IPS-11a (cell line): ENCODE results near the gene PLB1.

Experiments
- H3K4me3 ChIP-seq: one replicate; pipeline ENCODE4 v1.5.1; 2013; ENCODE audit warnings: low read depth, low read length, control low read depth

The PLB1 gene

GRCh38 chr2:28604284-28604843 is 108.5 kb downstream of the PLB1 start:
- no peak overlapping the region for H3K4me3 ChIP-seq

- H3K4me3 ChIP-seq = no peak overlapping the region
Observed at GRCh38 chr2:28606986-28607441, 111.2 kb downstream of the PLB1 start.

- no peak overlapping the region for H3K4me3 ChIP-seq
Observed at GRCh38 chr2:28607730-28608499, 112.1 kb downstream of the PLB1 start.

GRCh38 chr2:28608500-28609424 is 112.9 kb downstream of the PLB1 start:
- H3K4me3 ChIP-seq = no peak overlapping the region

GRCh38 chr2:28610583-28611201 is 114.8 kb downstream of the PLB1 start:
- no peak overlapping the region for H3K4me3 ChIP-seq

GRCh38 chr2:28612131-28612812 is 116.4 kb downstream of the PLB1 start:
- no peak overlapping the region for H3K4me3 ChIP-seq

GRCh38 chr2:28613186-28613585 is 117.3 kb downstream of the PLB1 start:
- no peak overlapping the region for H3K4me3 ChIP-seq

- no peak overlapping the region for H3K4me3 ChIP-seq
Observed at GRCh38 chr2:28613633-28614501, 118.0 kb downstream of the PLB1 start.

GRCh38 chr2:28615706-28616105 is 119.8 kb downstream of the PLB1 start:
- H3K4me3 ChIP-seq = no peak overlapping the region

GRCh38 chr2:28616396-28616999 is 120.6 kb downstream of the PLB1 start:
- no peak overlapping the region for H3K4me3 ChIP-seq

- H3K4me3 ChIP-seq = no peak overlapping the region
Observed at GRCh38 chr2:28617502-28618184, 121.8 kb downstream of the PLB1 start.

GRCh38 chr2:28618221-28619141 is 122.6 kb downstream of the PLB1 start:
- no peak overlapping the region for H3K4me3 ChIP-seq

GRCh38 chr2:28619213-28620196 is 123.6 kb downstream of the PLB1 start:
- no peak overlapping the region for H3K4me3 ChIP-seq

- H3K4me3 ChIP-seq = no peak overlapping the region
Observed at GRCh38 chr2:28620291-28620793, 124.5 kb downstream of the PLB1 start.

GRCh38 chr2:28620801-28621171 is 124.9 kb downstream of the PLB1 start:
- H3K4me3 ChIP-seq = no peak overlapping the region
